CD4-positive, alpha-beta T cell treated with Interferon alpha-2 for 1 hour (primary cell): Measurements from ENCODE around the gene MPP4.

Experiments
- DNase-seq, 2 donors: peaks; one replicate each; pipeline ENCODE4 v3.0.0-alpha.2; 2020 to 2022

MPP4 gene

GRCh38 chr2:201621293-201621999 is 77.0 kb downstream of the MPP4 start:
- no peak for DNase-seq

GRCh38 chr2:201618744-201619662 is 79.4 kb downstream of the MPP4 start:
- DNase-seq, result peak in 1 of 2 donors; percentile 12

DNA sequence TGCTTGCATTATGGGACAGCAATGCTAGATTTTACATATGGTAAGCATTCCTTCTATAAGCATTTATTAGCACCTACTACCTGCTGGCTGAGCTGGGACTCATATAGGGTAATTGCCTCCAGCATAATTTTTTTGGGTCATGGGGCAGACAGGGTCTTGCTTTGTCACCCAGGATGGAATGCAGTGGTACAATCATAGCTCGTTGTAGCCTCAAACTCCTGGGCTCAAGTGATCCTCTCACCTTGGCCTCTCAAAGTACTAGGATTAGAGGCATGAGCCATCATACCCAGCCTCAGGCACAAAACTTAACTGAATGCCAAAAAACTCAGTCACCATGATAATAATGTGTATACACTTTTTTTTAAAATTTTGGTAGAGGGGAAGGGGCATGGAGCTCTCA is 90.4 kb downstream of the MPP4 start:
- DNase-seq, result no peak

GRCh38 chr2:201607568-201607967 is 90.9 kb downstream of the MPP4 start:
- DNase-seq, result no peak

DNA sequence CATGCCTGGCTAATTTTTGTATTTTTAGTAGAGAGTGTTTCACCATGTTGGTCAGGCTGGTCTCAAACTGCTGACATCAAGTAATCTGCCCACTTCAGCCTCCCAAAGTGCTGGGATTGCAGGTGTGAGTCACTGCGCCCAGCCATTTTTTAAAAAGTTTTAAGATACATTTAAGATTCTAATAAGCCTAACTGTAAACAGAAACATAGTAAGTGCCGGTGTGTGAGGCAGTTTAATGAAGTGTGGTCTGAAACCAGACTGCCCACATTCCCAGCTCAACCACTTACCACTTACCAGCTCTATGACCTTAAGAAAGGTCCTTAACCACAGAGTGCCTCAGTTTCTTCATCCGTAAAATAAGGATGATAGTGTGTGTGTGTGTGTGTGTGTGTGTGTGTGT is 97.5 kb downstream of the MPP4 start:
- no peak for DNase-seq

- no peak for DNase-seq
Measured at GRCh38 chr2:201597397-201597796, 101.0 kb downstream of the MPP4 start.
